BLaER1 treated with 17β-estradiol and CSF1 and Interleukin-3, amounts not matched to agents 10 nM and 100 nM (cell line): ENCODE data around the gene EFCAB6.

ENCODE experiments used
- H3K27ac ChIP-seq, 11 experiments: shearing (Covaris generic); formaldehyde crosslinking; 2 replicates each; pipeline ENCODE4 v1.8.1; 2022
- H3K27me3 ChIP-seq, 11 experiments: shearing (Covaris generic); formaldehyde crosslinking; 2 replicates each; pipeline ENCODE4 v1.8.1; 2022
- H3K36me3 ChIP-seq, 11 experiments: shearing (Covaris generic); formaldehyde crosslinking; 2 replicates each; pipeline ENCODE4 v1.8.1; 2022
- H3K4me1 ChIP-seq, 10 experiments: shearing (Covaris generic); formaldehyde crosslinking; 2 replicates each; pipeline ENCODE4 v1.8.1; 2022
- H3K4me2 ChIP-seq, 11 experiments: shearing (Covaris generic); formaldehyde crosslinking; 2 replicates each; pipeline ENCODE4 v1.8.1; 2022
- H3K4me3 ChIP-seq, 10 experiments: shearing (Covaris generic); formaldehyde crosslinking; 2 replicates each; pipeline ENCODE4 v1.8.1; 2022
- H3K9ac ChIP-seq, 11 experiments: shearing (Covaris generic); formaldehyde crosslinking; 2 replicates each; pipeline ENCODE4 v1.8.1; 2022
- H3K9me3 ChIP-seq, 11 experiments: shearing (Covaris generic); formaldehyde crosslinking; replicated peaks in 1 of 11; 2 replicates each; pipeline ENCODE4 v1.8.1; 2022
- H4K20me1 ChIP-seq, 11 experiments: shearing (Covaris generic); formaldehyde crosslinking; 2 replicates each; pipeline ENCODE4 v1.8.1; 2022
- Cebpa-rat ChIP-seq, 11 experiments: shearing (Covaris generic); IDR thresholded peaks; 2 replicates each; pipeline ENCODE4 v1.8.1; 2022

The EFCAB6 gene

GRCh38 chr22:43488031-43488866, 323.9 kb downstream of the EFCAB6 start:
- no peak overlapping the region for H3K4me3 ChIP-seq
- H3K9me3 ChIP-seq: no peaks in the 10 kb centered on the region
- no peaks in the 10 kb centered on the region; a peak in 1 of 22 replicates for H4K20me1 ChIP-seq
- no peak overlapping the region for H3K27ac ChIP-seq
- peaks cover 0 to 2% (median 0%) of the 10 kb centered on the region in 10 experiments; a peak in 6 of 20 replicates for H3K4me1 ChIP-seq
- H3K27me3 ChIP-seq: no peaks in the 10 kb centered on the region
- no peak overlapping the region for H3K9ac ChIP-seq
- H3K36me3 ChIP-seq: no peaks in the 10 kb centered on the region
- no peak overlapping the region for H3K4me2 ChIP-seq
- no peak for TF ChIP-seq Cebpa-rat (IDR thresholded peaks at IDR 0.05)

DNA sequence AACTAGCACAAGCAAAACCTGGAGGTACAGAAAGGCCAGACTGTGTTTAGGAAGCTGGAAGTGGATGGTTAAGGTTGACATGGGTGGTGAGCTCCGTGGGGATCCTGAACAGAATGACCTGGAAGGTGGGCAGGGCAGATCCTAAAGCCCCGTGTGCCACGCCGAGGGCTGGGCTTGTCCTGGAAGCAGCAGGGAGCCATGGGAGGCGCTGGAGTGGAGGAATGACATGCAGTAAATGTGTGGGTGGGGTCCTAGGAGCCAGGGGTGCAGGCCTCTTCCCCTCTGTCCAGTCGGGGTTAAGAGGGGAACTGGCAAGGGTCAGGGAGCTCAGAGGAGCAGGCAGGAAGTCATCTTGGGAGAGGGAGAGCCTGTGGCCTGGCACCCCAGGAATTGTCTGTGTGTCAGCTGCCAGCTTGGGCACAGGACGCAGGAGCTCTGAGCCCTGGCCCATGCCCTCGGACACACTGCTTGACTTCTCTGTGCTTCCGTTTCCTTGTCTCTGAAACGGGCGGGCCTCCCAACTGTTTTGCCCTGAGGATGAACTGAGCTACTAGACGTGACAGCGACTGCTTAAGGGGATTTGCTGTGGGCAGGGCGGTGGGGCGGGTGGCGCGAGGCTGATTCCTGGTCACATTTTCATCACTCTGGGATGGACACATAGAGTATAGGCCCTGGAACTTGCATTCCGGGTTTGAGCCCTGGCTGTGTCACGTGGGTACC, 324.6 kb downstream of the EFCAB6 start:
- TF ChIP-seq Cebpa-rat (IDR thresholded peaks at IDR 0.05): no peak
- Histone ChIP-seq H4K20me1 (no peaks in the 10 kb centered on the region; a peak in 1 of 22 replicates), H3K4me2 (no peak overlapping the region), H3K4me1 (peaks cover 2 to 10% (median 6%) of the 10 kb centered on the region in 10 experiments; a peak in 18 of 20 replicates), H3K9me3 (no peaks in the 10 kb centered on the region), H3K36me3 (no peaks in the 10 kb centered on the region), H3K27ac (no peak overlapping the region), H3K27me3 (no peaks in the 10 kb centered on the region), H3K4me3 (no peak overlapping the region), H3K9ac (no peak overlapping the region)

- Histone ChIP-seq H3K9ac (no peak overlapping the region), H4K20me1 (no peaks in the 10 kb centered on the region; a peak in 1 of 22 replicates), H3K27ac (no peak overlapping the region), H3K4me3 (no peak overlapping the region), H3K36me3 (no peaks in the 10 kb centered on the region), H3K4me2 (no peak overlapping the region), H3K9me3 (no peaks in the 10 kb centered on the region), H3K4me1 (peaks cover 21 to 28% (median 25%) of the 10 kb centered on the region in 10 experiments), H3K27me3 (no peaks in the 10 kb centered on the region)
- TF ChIP-seq Cebpa-rat (IDR thresholded peaks at IDR 0.05): no peak
Measured at GRCh38 chr22:43485502-43486089, 326.5 kb downstream of the EFCAB6 start.

DNA sequence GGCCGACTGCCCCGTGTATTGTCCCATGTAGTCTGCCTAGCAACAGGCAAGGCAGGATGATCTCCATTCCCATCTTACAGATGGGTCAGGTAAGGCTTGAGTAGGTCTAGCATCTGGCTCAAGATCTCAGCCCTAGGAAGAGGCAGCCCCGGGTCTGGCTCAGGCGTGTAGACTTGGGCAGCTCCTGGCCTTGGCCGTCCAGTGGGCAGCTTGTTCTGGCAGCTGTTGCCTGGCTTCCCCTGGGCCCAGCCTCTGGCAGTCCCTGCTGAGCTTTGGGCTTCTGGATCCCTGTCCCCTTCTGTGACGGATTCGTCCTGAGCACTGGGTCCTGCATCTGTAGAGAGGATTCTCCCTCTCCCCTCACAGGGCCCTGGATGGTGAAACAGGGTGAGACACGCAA, 327.9 kb downstream of the EFCAB6 start:
- no peaks in the 10 kb centered on the region for H3K27me3 ChIP-seq
- no peaks in the 10 kb centered on the region for H3K36me3 ChIP-seq

DNA sequence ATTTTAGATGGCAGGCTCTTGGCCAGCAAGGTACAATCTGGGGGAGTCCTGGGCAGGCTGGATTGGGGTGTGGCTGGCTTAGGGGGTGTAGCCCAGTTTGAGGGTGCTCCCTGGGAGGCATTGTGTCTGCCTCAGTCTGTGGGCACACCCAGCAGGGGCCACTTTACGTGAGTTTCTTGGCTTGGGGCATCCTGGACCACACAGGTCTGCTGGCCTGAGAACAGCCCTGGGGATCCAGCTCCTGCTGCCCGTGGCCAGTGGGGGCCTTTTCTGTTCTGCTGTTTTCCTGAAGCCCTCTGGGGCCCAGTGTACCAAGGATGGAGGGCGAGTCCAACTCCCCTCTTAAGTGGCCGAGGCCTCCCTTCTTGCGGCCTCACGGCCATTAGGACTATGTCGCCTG, 328.4 kb downstream of the EFCAB6 start:
- peaks cover 36 to 48% (median 44%) of the 10 kb centered on the region in 10 experiments for H3K4me1 ChIP-seq
- no peak overlapping the region for H3K27ac ChIP-seq
- no peak for TF ChIP-seq Cebpa-rat (IDR thresholded peaks at IDR 0.05)
- H4K20me1 ChIP-seq: no peaks in the 10 kb centered on the region; a peak in 1 of 22 replicates
- H3K4me2 ChIP-seq: no peak overlapping the region
- H3K9ac ChIP-seq: no peak overlapping the region
- no peaks in the 10 kb centered on the region for H3K9me3 ChIP-seq
- H3K4me3 ChIP-seq: no peak overlapping the region
- H3K27me3 ChIP-seq: no peaks in the 10 kb centered on the region
- no peaks in the 10 kb centered on the region for H3K36me3 ChIP-seq

More for the DNA sequence above, 327.9 kb downstream of the EFCAB6 start:
- TF ChIP-seq Cebpa-rat (IDR thresholded peaks at IDR 0.05): no peak
- Histone ChIP-seq H3K4me2 (no peak overlapping the region), H3K9me3 (no peaks in the 10 kb centered on the region), H3K4me1 (peaks cover 34 to 42% (median 39%) of the 10 kb centered on the region in 10 experiments), H3K27ac (no peak overlapping the region), H3K9ac (no peak overlapping the region), H3K4me3 (no peak overlapping the region), H4K20me1 (no peaks in the 10 kb centered on the region; a peak in 1 of 22 replicates)

DNA sequence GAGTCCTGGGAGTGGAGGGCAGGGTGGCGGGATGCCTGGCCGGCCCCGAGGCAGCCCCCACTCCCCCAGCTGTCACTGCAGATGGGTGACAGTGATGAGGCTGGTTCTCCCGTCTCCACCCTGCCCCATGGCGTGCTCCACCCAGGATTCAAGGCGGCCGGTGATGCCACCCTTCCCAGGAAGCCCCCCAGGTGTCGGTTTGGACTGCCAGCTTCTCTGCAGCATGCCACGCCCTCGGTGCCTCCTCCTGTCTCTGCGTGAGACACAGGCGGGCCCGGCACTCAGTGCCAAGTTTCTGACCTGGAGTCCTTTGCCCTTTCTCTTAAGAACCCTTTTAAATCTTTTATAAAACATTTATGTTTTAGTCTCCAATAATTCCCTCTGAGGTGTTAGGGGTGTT, 328.8 kb downstream of the EFCAB6 start:
- no peaks in the 10 kb centered on the region for H3K36me3 ChIP-seq
- H3K4me1 ChIP-seq: peaks cover 36 to 52% (median 47%) of the 10 kb centered on the region in 10 experiments
- no peaks in the 10 kb centered on the region for H3K9me3 ChIP-seq
- H3K27ac ChIP-seq: no peak overlapping the region
- no peak overlapping the region for H3K4me3 ChIP-seq
- H3K27me3 ChIP-seq: no peaks in the 10 kb centered on the region
- peak overlapping the region in 4 of 11 experiments; percentile 78 to 89 (median 84); a peak in 4 of 22 replicates for H3K4me2 ChIP-seq
- H3K9ac ChIP-seq: no peak overlapping the region
- no peaks in the 10 kb centered on the region; a peak in 1 of 22 replicates for H4K20me1 ChIP-seq
- no peak for TF ChIP-seq Cebpa-rat (IDR thresholded peaks at IDR 0.05)

- Histone ChIP-seq H4K20me1 (no peaks in the 10 kb centered on the region; a peak in 1 of 22 replicates), H3K36me3 (no peaks in the 10 kb centered on the region), H3K27ac (peak overlapping the region in 8 of 11 experiments; percentile 45 to 70 (median 63); a peak in 8 of 22 replicates), H3K9ac (peak overlapping the region in 9 of 11 experiments; percentile 38 to 72 (median 56); a peak in 15 of 22 replicates), H3K9me3 (no peaks in the 10 kb centered on the region), H3K27me3 (no peaks in the 10 kb centered on the region), H3K4me1 (peaks cover 36 to 55% (median 47%) of the 10 kb centered on the region in 10 experiments), H3K4me2 (peak overlapping the region; percentile 73 to 90 (median 83)), H3K4me3 (peak overlapping the region in 3 of 10 experiments; percentile 28 to 49 (median 47); a peak in 2 of 20 replicates)
- TF ChIP-seq Cebpa-rat (IDR thresholded peaks at IDR 0.05): no peak
Measured at GRCh38 chr22:43482318-43482625, 329.8 kb downstream of the EFCAB6 start.

GRCh38 chr22:43481568-43482317, 330.4 kb downstream of the EFCAB6 start:
- H3K9ac ChIP-seq: peak overlapping the region in 10 of 11 experiments; percentile 32 to 72 (median 52); a peak in 18 of 22 replicates
- TF ChIP-seq Cebpa-rat (IDR thresholded peaks at IDR 0.05): no peak
- H3K9me3 ChIP-seq: no peaks in the 10 kb centered on the region
- no peaks in the 10 kb centered on the region; a peak in 1 of 22 replicates for H4K20me1 ChIP-seq
- no peaks in the 10 kb centered on the region for H3K36me3 ChIP-seq
- H3K27ac ChIP-seq: peak overlapping the region in 9 of 11 experiments; percentile 45 to 70 (median 64); a peak in 18 of 22 replicates
- peak overlapping the region; percentile 28 to 64 (median 48); a peak in 17 of 20 replicates for H3K4me3 ChIP-seq
- H3K4me2 ChIP-seq: peak overlapping the region; percentile 73 to 90 (median 83)
- peaks cover 36 to 55% (median 47%) of the 10 kb centered on the region in 10 experiments for H3K4me1 ChIP-seq
- H3K27me3 ChIP-seq: no peaks in the 10 kb centered on the region
